HCT116 (cell line): ENCODE results near the gene TXNRD3. TPM values are rescaled to one million over a fixed set of nuclear protein-coding genes. Genes with fewer than 3 reads are reported as not detected.

ENCODE experiments used
- ATAC-seq: fragments of 200-7000 bp; cut with Tn5 transposase; 2 replicates; pipeline ENCODE4 v1.9.1; 2020; ENCODE audit warnings: mild to moderate bottlenecking, moderate library complexity
- BruUV-seq: library from RNA; stranded (reverse); fragments of 400-500 nt; replicated peaks from 2 replicates; lab custom pipeline; 2021; lab: Mats Ljungman, UMichigan
- CTCF ChIA-PET: fragments of 300-600 bp; sonication (Branson Sonifier 250); formaldehyde crosslinking; loops from one replicate; lab custom pipeline; 2021; ENCODE audit warnings: antibody characterized with exemption; lab: Charles Lee
- POLR2A ChIA-PET: fragments of 300-600, 350-600 bp; sonication (Branson Sonifier 250); formaldehyde crosslinking; loops from one replicate; lab custom pipeline; 2021; ENCODE audit warnings: antibody characterized with exemption; lab: Charles Lee
- RAD21 ChIA-PET, 2 experiments: fragments of 300-600 bp; sonication (Branson Sonifier 250); formaldehyde crosslinking; loops; one replicate each; lab custom pipeline; 2023; ENCODE audit warnings: low total read pairs in 2 of 2; ENCODE audit not compliant: uncharacterized antibody in 2 of 2, unreplicated experiment in 2 of 2, low non-redundant PET in 1 of 2; lab: Charles Lee
- DNase-seq: peaks from one replicate; pipeline ENCODE4 v3.0.0-alpha.2; 2010; ENCODE audit warnings: low read depth, low spot score
- H2AFZ ChIP-seq: fragments of 200-600 bp; shearing (Covaris generic), sonication (generic); 2 replicates; pipeline ENCODE4 v1.6.1; 2017; ENCODE audit warnings: low read depth, mixed run types, mixed read lengths, antibody characterized with exemption, low read length; ENCODE audit not compliant: poor library complexity, severe bottlenecking
- H3K27ac ChIP-seq: 2 replicates; pipeline ENCODE4 v1.5.1; 2012; ENCODE audit warnings: low read depth, low read length
- H3K27me3 ChIP-seq: fragments of 200-600 bp; sonication (generic); 2 replicates; pipeline ENCODE4 v1.6.1; 2016; ENCODE audit warnings: mixed run types, low read length, mixed read lengths; ENCODE audit not compliant: insufficient read depth
- H3K36me3 ChIP-seq, 2 experiments: fragments of 200-500 bp in 1 of 2; fragments of 200-600 bp in 1 of 2; sonication (Bioruptor generic) in 1 of 2; sonication (generic) in 1 of 2; 2 replicates each; pipeline versions ENCODE4 v1.5.1 to v1.6.1; 2014 to 2016; ENCODE audit warnings: low read length in 2 of 2, inconsistent platforms in 1 of 2, mixed read lengths in 1 of 2, mixed run types in 1 of 2; ENCODE audit not compliant: insufficient read depth in 2 of 2, control insufficient read depth in 1 of 2
- H3K4me1 ChIP-seq, 2 experiments: fragments of 200-600 bp in 1 of 2; sonication (generic) in 1 of 2; 2 replicates each; pipeline versions ENCODE4 v1.5.1 to v1.6.1; 2012 to 2017; ENCODE audit warnings: low read length in 2 of 2, inconsistent platforms in 1 of 2, mild to moderate bottlenecking in 1 of 2, mixed read lengths in 1 of 2, mixed run types in 1 of 2, moderate library complexity in 1 of 2; ENCODE audit not compliant: insufficient read depth in 2 of 2, control insufficient read depth in 1 of 2
- H3K4me2 ChIP-seq: fragments of 200-600 bp; sonication (generic); 2 replicates; pipeline ENCODE4 v1.6.1; 2017; ENCODE audit warnings: mixed run types, low read length, mixed read lengths
- H3K4me3 ChIP-seq, 2 experiments: fragments of 200-600 bp in 1 of 2; sonication (generic) in 1 of 2; replicated peaks in 1 of 2; 2 replicates each; pipeline ENCODE4 v1.5.1; 2011 to 2016; ENCODE audit warnings: low read length in 2 of 2, control low read depth in 1 of 2, low read depth in 1 of 2, mild to moderate bottlenecking in 1 of 2, mixed read lengths in 1 of 2, mixed run types in 1 of 2
- H3K79me2 ChIP-seq: fragments of 200-600 bp; sonication (generic); 2 replicates; pipeline ENCODE4 v1.6.1; 2017; ENCODE audit warnings: mild to moderate bottlenecking, mixed run types, low read length, moderate library complexity, mixed read lengths; ENCODE audit not compliant: insufficient read depth
- H3K9ac ChIP-seq: fragments of 200-600 bp; sonication (generic); 2 replicates; pipeline ENCODE4 v1.6.1; 2016; ENCODE audit warnings: low read length, mixed read lengths
- H3K9me2 ChIP-seq: fragments of 200-600 bp; sonication (generic), shearing (Covaris generic); 2 replicates; pipeline ENCODE4 v1.6.1; 2017; ENCODE audit warnings: mixed run types, mild to moderate bottlenecking, moderate library complexity; ENCODE audit not compliant: insufficient read depth
- H3K9me3 ChIP-seq, 2 experiments: fragments of 200-500 bp in 1 of 2; fragments of 200-600 bp in 1 of 2; sonication (Bioruptor generic) in 1 of 2; sonication (generic) in 1 of 2; 2 replicates each; pipeline ENCODE4 v1.6.1; 2014 to 2017; ENCODE audit warnings: low read length in 2 of 2, mixed read lengths in 2 of 2, inconsistent platforms in 1 of 2, low read depth in 1 of 2, mild to moderate bottlenecking in 1 of 2, mixed run types in 1 of 2, moderate library complexity in 1 of 2; ENCODE audit not compliant: control insufficient read depth in 1 of 2, insufficient read depth in 1 of 2
- H4K20me1 ChIP-seq: fragments of 200-600 bp; sonication (generic), shearing (Covaris generic); 2 replicates; pipeline ENCODE4 v1.6.1; 2017; ENCODE audit warnings: mixed run types, mild to moderate bottlenecking, moderate library complexity; ENCODE audit not compliant: insufficient read depth
- CBX3 ChIP-seq: IDR thresholded peaks from 2 replicates; pipeline ENCODE4 v1.6.1; 2012; ENCODE audit warnings: low read depth
- CEBPB ChIP-seq: IDR thresholded peaks from 2 replicates; pipeline ENCODE4 v1.6.1; 2012; ENCODE audit warnings: low read depth
- CTCF ChIP-seq, 3 experiments: fragments of 200-600 bp in 1 of 3; sonication (generic) in 1 of 3; IDR thresholded peaks in 2 of 3; conservative IDR thresholded peaks in 1 of 3; 2 replicates each; pipeline ENCODE4 v1.5.1; 2012 to 2017; ENCODE audit warnings: low read depth in 2 of 3, low read length in 2 of 3, antibody characterized with exemption in 1 of 3, borderline replicate concordance in 1 of 3, control low read depth in 1 of 3, mild to moderate bottlenecking in 1 of 3, mixed read lengths in 1 of 3, mixed run types in 1 of 3, moderate library complexity in 1 of 3; ENCODE audit not compliant: insufficient read depth in 1 of 3
- EGR1 ChIP-seq: IDR thresholded peaks from 2 replicates; pipeline ENCODE4 v1.6.1; 2012; ENCODE audit warnings: low read depth
- FOSL1 ChIP-seq: IDR thresholded peaks from 2 replicates; pipeline ENCODE4 v1.6.1; 2012; ENCODE audit warnings: low read depth
- JUND ChIP-seq: IDR thresholded peaks from 2 replicates; pipeline ENCODE4 v1.6.1; 2012
- MAX ChIP-seq: IDR thresholded peaks from 2 replicates; pipeline ENCODE4 v1.6.1; 2012
- POLR2AphosphoS5 ChIP-seq: IDR thresholded peaks from 2 replicates; pipeline ENCODE4 v1.6.1; 2011; ENCODE audit warnings: mild to moderate bottlenecking, low read depth, low read length, moderate library complexity
- SIN3A ChIP-seq: IDR thresholded peaks from 2 replicates; pipeline ENCODE4 v1.6.1; 2012; ENCODE audit warnings: low read depth
- SP1 ChIP-seq: IDR thresholded peaks from 2 replicates; pipeline ENCODE4 v1.6.1; 2012; ENCODE audit warnings: low read depth
- SRF ChIP-seq: IDR thresholded peaks from 2 replicates; pipeline ENCODE4 v1.6.1; 2012; ENCODE audit warnings: low read depth
- YY1 ChIP-seq: IDR thresholded peaks from 2 replicates; pipeline ENCODE4 v1.6.1; 2011; ENCODE audit warnings: low read length, low read depth, moderate library complexity, mild to moderate bottlenecking; ENCODE audit not compliant: insufficient replicate concordance; ENCODE audit errors: extremely low read depth
- ZFX ChIP-seq: fragments of 450-650 bp; IDR thresholded peaks from 2 replicates; pipeline ENCODE4 v1.6.1; 2017
- ZNF274 ChIP-seq: fragments of 200-500 bp; sonication (Bioruptor generic); IDR thresholded peaks from 2 replicates; pipeline ENCODE4 v1.6.1; 2014; ENCODE audit warnings: mild to moderate bottlenecking, low read depth, low read length, inconsistent platforms
- intact Hi-C: fragments of 100-400 bp; cut with micrococcal nuclease; formaldehyde crosslinking; loops from 2 replicates; pipeline ENCODE4 v1.10.0; 2022
- total RNA-seq: library from RNA; stranded (reverse); gene quantifications from one replicate; pipeline ENCODE4 v1.2.1, GENCODE V29; 2021; ENCODE audit not compliant: unreplicated experiment
- TF ChIP-seq, protein P1 (sequence below): IDR thresholded peaks from 2 replicates; pipeline ENCODE4 v1.6.1; 2012
- TF ChIP-seq, protein P2 (sequence below): IDR thresholded peaks from 2 replicates; pipeline ENCODE4 v1.6.1; 2011; ENCODE audit warnings: mild to moderate bottlenecking, low read length, moderate library complexity; ENCODE audit not compliant: insufficient replicate concordance; ENCODE audit errors: extremely low read depth
- TF ChIP-seq, protein P3 (sequence below): IDR thresholded peaks from 2 replicates; pipeline ENCODE4 v1.6.1; 2012; ENCODE audit warnings: low read depth

The TXNRD3 gene
- total RNA-seq, 1 experiment from 2014 or later: 19.3 TPM

- intact Hi-C loops: no loop called here
- Histone ChIP-seq H3K9me2 (no peaks in the 10 kb centered on the region), H3K79me2 (no peaks in the 10 kb centered on the region), H2AFZ (no peak overlapping the region), H3K27me3 (no peaks in the 10 kb centered on the region), H4K20me1 (no peaks in the 10 kb centered on the region), H3K36me3 (0 out of 4 replicates have a peak, but pooled peaks cover 0 to 2% of the 10 kb centered on the region in 2 experiments), H3K27ac (no peak overlapping the region), H3K4me1 (no peaks in the 10 kb centered on the region), H3K9ac (no peak overlapping the region), H3K9me3 (no peaks in the 10 kb centered on the region), H3K4me3 (no peak overlapping the region), H3K4me2 (no peak overlapping the region)
- no peak for ATAC-seq
- CTCF ChIA-PET: no interaction called here
- DNase-seq: no peak
- RAD21 ChIA-PET: no interaction called here
- BruUV-seq: no TSS peak
- POLR2A ChIA-PET: no interaction called here
- no peak for TF ChIP-seq FOSL1
- no peak for TF ChIP-seq MAX
- TF ChIP-seq ZFX: no peak
- no peak for TF ChIP-seq SP1
- TF ChIP-seq ZNF274: no peak
- TF ChIP-seq YY1: no peak
- no peak for TF ChIP-seq CEBPB
- TF ChIP-seq, protein P1, sequence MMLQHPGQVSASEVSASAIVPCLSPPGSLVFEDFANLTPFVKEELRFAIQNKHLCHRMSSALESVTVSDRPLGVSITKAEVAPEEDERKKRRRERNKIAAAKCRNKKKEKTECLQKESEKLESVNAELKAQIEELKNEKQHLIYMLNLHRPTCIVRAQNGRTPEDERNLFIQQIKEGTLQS: no peak
- TF ChIP-seq JUND: no peak
- TF ChIP-seq, protein P2, sequence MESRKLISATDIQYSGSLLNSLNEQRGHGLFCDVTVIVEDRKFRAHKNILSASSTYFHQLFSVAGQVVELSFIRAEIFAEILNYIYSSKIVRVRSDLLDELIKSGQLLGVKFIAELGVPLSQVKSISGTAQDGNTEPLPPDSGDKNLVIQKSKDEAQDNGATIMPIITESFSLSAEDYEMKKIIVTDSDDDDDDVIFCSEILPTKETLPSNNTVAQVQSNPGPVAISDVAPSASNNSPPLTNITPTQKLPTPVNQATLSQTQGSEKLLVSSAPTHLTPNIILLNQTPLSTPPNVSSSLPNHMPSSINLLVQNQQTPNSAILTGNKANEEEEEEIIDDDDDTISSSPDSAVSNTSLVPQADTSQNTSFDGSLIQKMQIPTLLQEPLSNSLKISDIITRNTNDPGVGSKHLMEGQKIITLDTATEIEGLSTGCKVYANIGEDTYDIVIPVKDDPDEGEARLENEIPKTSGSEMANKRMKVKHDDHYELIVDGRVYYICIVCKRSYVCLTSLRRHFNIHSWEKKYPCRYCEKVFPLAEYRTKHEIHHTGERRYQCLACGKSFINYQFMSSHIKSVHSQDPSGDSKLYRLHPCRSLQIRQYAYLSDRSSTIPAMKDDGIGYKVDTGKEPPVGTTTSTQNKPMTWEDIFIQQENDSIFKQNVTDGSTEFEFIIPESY: no peak
- TF ChIP-seq SIN3A: no peak
- no peak for TF ChIP-seq POLR2AphosphoS5
- TF ChIP-seq CTCF (IDR thresholded peaks at IDR 0.05 in 2 of 3, conservative IDR thresholded peaks at IDR 0.05 in 1 of 3; ENCODE audit: borderline replicate concordance in 1 of 3, insufficient read depth in 1 of 3, low read depth in 2 of 3, low read length in 2 of 3): no peak
- no peak for TF ChIP-seq CBX3
- no peak for TF ChIP-seq EGR1
- TF ChIP-seq SRF: no peak
- TF ChIP-seq, protein P3, sequence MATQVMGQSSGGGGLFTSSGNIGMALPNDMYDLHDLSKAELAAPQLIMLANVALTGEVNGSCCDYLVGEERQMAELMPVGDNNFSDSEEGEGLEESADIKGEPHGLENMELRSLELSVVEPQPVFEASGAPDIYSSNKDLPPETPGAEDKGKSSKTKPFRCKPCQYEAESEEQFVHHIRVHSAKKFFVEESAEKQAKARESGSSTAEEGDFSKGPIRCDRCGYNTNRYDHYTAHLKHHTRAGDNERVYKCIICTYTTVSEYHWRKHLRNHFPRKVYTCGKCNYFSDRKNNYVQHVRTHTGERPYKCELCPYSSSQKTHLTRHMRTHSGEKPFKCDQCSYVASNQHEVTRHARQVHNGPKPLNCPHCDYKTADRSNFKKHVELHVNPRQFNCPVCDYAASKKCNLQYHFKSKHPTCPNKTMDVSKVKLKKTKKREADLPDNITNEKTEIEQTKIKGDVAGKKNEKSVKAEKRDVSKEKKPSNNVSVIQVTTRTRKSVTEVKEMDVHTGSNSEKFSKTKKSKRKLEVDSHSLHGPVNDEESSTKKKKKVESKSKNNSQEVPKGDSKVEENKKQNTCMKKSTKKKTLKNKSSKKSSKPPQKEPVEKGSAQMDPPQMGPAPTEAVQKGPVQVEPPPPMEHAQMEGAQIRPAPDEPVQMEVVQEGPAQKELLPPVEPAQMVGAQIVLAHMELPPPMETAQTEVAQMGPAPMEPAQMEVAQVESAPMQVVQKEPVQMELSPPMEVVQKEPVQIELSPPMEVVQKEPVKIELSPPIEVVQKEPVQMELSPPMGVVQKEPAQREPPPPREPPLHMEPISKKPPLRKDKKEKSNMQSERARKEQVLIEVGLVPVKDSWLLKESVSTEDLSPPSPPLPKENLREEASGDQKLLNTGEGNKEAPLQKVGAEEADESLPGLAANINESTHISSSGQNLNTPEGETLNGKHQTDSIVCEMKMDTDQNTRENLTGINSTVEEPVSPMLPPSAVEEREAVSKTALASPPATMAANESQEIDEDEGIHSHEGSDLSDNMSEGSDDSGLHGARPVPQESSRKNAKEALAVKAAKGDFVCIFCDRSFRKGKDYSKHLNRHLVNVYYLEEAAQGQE: no peak
These were observed 41.3 kb downstream of the TXNRD3 start for GRCh38 chr3:126613479-126614188.
